ENCODE measurements around the gene FOXP1.
"Not testable (repeated sequence)": the region's sequence is repeated elsewhere in the genome, so short reads cannot be mapped to it uniquely, and the experiment has no call there.

The FOXP1 gene

GRCh38 chr3:71446734-71447133 lies 136.8 kb downstream of the FOXP1 start:
- no peak for DNase-seq

- no peak for DNase-seq
Measured at GRCh38 chr3:71446260-71446659, 137.3 kb downstream of the FOXP1 start.

GRCh38 chr3:71444861-71445259 lies 138.7 kb downstream of the FOXP1 start:
- DNase-seq, result no peak

DNA sequence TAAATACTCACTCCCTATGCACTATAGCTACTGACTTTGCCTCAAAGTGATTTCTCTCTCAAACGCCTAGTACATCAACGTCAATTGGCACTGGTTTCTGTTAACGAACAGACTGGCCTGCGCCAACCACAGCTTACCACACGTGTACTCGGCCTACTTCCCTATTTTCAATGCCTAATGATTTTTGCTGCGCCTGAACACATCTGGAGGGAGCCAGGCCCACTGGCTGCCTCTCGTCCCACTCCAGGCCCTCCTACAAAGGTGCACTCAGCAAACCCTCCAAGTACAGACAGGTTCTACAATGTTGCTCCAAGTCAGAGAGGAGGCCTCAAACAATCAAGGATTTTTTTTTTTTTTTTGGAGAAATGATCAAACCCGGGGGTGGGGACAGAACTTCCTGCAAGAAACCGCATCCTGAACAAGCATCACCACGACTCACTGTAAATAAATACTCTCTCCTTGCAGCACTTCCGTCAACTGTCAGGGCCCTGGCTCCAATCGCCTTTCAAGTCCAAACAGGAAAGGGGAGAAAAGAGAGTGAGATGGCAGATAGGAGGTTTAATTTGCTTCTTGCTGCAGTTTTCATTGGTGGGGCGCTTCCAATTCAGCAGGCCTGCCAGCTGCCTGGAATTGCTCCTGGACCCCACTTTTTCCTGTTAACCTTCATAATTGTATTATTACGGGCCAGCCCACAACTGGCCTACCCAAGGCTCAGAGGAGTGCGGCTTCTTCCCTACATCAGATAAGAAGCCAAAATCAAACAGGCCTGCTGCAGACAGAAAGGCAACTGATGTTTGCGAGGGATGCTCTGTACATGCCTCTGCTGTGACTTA lies 139.3 kb downstream of the FOXP1 start:
- DNase-seq, result no peak

- no peak for DNase-seq
Measured at GRCh38 chr3:71443332-71443731, 140.2 kb downstream of the FOXP1 start.

- DNase-seq, result no peak
Measured at GRCh38 chr3:71442652-71443042, 140.9 kb downstream of the FOXP1 start.

GRCh38 chr3:71441925-71442651 lies 141.4 kb downstream of the FOXP1 start:
- no peak for DNase-seq

GRCh38 chr3:71441217-71441924 lies 142.2 kb downstream of the FOXP1 start:
- no peak for DNase-seq

DNA sequence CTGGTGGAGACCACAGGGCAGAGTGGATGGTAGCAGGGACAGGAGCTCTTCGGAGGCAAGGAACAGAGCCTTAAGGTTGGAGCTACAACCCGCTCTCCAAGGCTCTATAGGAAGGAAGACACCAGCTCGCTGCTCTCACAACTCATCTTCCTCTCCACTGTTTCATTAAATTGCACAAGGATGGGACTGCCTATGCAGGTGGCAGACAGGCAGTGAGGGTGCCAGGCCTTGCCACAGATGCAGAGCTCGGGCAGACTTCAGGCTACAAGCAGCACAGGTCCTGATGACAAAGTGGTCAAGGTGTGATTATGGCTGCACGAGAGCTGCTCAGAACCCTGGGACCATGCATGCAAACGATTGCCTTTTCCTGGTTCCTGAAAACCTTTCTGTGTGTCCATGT lies 144.6 kb downstream of the FOXP1 start:
- DNase-seq, result no peak

- DNase-seq, result no peak
Measured at GRCh38 chr3:71438071-71438685, 145.3 kb downstream of the FOXP1 start.

GRCh38 chr3:71436337-71436736 lies 147.2 kb downstream of the FOXP1 start:
- no peak for DNase-seq

- DNase-seq, result not testable (repeated sequence)
Measured at GRCh38 chr3:71435836-71436235, 147.7 kb downstream of the FOXP1 start.

DNA sequence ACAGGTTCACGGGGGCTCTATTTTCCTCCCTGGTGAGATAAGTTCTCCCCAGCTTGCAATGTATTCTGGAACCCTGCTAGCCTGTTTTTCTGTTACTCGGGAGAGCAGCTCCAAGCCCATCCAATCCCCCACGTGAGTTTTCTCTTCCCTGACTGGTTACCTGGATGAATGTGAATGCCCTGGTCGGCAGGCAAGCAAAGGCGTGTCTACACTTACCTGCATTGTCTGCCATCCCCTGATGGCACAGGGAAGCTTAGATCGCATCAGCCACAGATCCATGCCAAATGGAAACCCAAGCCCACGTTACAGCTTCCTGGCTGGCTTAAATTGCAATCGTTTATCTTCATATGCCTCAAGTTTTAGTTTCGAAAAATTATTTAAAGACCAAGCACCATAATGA lies 149.9 kb downstream of the FOXP1 start:
- no peak for DNase-seq

DNA sequence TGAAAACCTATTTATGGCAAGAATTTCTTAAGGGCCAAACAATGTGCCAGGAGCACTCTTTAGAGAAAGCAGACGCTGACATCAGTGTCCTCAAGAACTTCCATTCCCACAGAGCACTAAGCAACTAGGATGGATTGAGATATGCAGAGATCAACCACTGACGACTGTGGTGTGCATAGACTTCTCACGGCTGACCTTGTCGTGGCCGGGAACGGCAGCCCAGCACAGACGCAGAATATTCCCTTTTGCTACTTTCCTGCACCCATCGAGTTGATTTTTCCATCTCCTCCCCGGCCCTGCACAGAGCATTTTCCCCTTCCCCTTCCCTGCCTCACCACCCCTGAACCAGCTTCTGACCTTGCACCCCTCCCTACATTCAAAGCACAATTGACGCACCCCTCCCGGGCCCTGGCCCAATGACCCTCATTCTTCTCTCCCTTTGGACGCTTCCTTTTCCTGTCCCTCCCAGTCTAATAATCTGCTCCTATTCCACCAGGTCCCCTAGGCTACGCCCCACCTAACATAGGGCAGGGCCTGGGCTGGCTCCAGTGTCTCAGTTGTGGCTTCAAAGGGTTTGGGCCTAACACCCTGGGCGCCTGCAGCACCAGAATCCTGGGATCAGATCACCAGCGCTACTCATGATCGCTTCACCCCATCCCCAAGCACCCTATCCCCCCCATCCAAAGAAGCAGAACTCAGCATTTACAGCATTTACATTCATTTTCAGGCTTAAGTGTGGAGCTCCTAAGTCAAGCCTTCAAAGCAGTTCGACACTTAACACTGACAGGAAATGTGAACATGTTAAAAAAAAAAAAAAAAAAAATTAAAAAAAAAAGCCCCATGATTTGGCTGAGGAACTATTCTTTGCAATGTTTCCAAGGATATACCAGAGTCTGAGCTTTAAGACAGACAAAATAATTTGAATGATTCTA lies 151.2 kb downstream of the FOXP1 start:
- DNase-seq, result no peak

GRCh38 chr3:71430941-71431552 lies 152.5 kb downstream of the FOXP1 start:
- DNase-seq, result no peak

- DNase-seq, result no peak
Measured at GRCh38 chr3:71429597-71429988, 153.9 kb downstream of the FOXP1 start.

- DNase-seq, result no peak
Measured at GRCh38 chr3:71428841-71429596, 154.5 kb downstream of the FOXP1 start.

DNA sequence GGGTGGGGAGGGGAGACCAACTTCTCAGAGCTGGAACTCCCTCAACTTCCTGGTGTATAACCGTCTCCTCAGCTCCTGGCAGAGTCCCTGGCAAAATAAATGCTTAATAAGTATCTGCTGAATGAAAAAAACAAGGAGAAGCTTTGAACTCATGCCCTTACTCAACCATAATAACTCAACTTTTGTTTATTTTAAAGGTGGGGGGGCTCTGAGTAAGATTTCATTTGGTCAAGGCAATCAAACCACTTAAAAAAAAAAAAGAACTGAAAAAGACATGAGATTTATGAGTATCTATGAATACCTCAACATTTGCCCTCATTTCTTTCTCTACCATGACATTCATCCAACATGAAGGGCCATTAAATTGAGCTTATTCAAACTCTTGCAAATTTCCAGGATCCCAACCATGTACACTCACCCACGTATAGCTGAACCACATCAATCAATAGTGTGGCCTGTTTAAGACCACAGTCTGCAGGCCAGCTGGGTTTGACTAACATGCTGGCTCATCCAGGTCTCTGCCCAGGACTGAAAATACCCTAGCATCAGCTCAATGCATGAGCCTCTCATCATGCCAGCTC lies 157.9 kb downstream of the FOXP1 start:
- no peak for DNase-seq

DNA sequence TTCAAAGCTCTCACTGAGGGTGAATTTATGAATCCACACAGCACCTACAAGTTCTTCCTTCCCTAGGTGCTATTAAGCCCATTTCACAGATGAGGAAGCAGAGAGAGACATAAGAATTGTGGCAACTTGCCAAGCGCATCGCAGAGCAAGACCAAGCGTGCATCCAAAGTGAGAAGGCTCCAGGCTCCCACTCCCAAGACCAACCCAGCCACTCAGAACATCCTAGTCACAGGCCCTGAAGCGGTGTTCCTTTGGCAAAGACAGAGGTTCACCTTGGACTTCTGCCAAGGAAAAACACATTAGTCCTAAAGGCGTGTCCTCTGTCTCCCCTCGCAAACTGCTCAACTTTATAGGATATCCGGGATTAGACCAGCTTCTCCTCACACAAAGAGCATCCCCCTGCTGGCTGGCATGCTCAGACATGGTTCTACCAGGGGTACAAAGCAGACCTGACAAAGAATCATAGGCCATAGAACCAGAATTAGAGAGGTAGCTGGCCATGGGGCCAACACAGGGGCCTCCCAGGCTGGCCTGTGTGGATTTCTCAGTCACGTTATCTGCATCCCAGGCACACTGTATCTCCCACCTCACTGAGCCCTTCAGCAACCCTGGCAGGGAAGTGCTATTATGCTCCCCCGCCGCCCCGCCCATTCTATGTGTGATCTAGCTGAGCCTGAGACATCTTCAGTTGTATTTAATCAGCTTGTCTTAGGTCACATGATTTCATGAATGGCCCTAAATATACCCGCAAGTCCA lies 160.2 kb downstream of the FOXP1 start:
- no peak for DNase-seq

Measured in NCI-H526 treated with DMSO at 0.1 percent for 48 hours (cell line).